ENCODE data around the gene FAM200B. TPM values are rescaled to one million over a fixed set of nuclear protein-coding genes. Genes with fewer than 3 reads are reported as not detected.
"Not testable (repeated sequence)": the region's sequence is repeated elsewhere in the genome, so short reads cannot be mapped to it uniquely, and the experiment has no call there.

The FAM200B gene
- total RNA-seq, 1 experiment from 2014 or later: 58.6 TPM

DNA sequence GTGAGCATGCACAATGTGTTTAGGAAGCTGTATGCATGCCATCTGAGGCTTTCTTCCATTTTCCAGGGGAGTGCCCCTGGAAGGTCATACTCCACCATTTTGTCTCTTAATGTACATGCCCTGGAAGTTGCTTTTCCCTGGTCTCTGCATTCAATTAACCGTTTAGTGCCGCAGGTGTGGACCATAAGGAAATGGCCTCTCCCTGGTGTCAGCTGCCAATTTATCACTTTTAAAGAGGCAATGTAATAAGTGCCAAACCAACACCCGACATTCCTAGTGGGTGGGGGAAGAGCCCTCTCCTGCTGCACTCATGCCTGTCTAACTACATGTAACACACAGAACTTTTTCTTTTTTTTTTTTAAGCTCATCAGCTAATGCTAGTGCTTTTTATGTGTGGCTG lies 14.1 kb downstream of the FAM200B start:
- no peak for DNase-seq (ENCODE audit: low read depth)

- no peak for DNase-seq (ENCODE audit: low read depth)
These were observed 15.2 kb downstream of the FAM200B start for GRCh38 chr4:15696866-15697265.

- DNase-seq (ENCODE audit: low read depth): peak; percentile 65
These were observed 21.3 kb downstream of the FAM200B start, which contains the start of gene BST1 for GRCh38 chr4:15702941-15703403. TSS of gene BST1 (plus strand) at chr4:15703065. CDS start at chr4:15703145, 80 bp downstream.

DNA sequence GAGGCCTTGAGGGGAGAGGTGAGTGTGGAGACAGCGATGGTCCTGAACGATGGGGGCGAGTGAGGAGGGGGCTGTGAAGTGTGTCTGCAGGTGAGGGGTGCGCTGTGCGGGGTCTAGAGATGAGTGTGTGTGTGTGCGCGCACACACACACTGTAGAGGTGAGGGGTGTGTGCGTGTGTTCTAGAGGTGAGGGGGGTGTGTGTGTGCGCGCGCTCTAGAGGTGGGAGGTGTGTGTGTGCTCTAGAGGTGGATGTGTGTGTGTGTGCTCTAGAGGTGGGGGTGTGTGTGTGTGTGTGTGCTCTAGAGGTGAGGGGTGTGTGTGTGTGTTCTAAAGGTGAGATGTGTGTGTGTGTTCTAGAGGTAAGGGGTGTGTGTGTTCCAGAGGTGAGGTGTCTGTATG lies 21.8 kb downstream of the FAM200B start:
- DNase-seq (ENCODE audit: low read depth): no peak

- no peak for DNase-seq (ENCODE audit: low read depth)
These were observed 22.5 kb downstream of the FAM200B start for GRCh38 chr4:15704129-15704528.

DNA sequence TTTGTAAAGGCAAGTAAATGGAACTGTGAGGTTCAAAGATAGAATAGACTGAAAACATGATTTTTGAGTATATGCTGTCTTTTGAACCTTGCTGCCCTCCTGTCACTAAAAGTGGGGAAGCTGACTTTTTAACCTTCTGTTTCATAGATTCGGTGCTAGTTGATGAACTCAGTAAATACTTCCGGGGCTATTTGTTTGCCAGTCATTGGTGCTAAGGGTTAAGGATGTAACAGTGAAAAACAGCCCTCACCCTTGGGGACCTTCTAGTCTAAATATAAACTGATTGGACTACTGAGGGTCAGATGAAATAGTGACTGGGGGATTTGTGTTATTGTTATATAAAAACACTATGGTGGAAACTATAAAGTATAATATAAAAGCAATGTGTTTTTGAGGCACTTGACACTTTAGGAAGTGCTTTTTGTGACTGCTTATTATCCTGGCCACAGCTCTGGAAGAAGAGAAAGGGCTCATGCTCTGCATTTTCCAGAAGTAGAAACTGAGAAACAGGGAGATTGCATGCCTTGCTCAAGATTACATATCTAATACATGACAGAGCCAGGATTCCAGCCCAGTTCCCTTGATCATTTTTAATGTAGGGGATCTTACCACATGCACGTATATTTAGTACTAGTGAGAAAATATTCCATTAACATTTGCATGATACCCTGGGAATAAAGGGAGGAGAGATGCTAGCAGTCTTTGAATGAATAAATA lies 25.2 kb downstream of the FAM200B start:
- DNase-seq (ENCODE audit: low read depth): no peak

- DNase-seq (ENCODE audit: low read depth): no peak
These were observed 25.7 kb downstream of the FAM200B start for GRCh38 chr4:15707363-15707715.

GRCh38 chr4:15711762-15712161 lies 30.1 kb downstream of the FAM200B start:
- DNase-seq (ENCODE audit: low read depth): no peak

- DNase-seq (ENCODE audit: low read depth): no peak
These were observed 30.6 kb downstream of the FAM200B start for GRCh38 chr4:15712214-15712613.

GRCh38 chr4:15714141-15714540 lies 32.5 kb downstream of the FAM200B start:
- DNase-seq (ENCODE audit: low read depth): no peak

DNA sequence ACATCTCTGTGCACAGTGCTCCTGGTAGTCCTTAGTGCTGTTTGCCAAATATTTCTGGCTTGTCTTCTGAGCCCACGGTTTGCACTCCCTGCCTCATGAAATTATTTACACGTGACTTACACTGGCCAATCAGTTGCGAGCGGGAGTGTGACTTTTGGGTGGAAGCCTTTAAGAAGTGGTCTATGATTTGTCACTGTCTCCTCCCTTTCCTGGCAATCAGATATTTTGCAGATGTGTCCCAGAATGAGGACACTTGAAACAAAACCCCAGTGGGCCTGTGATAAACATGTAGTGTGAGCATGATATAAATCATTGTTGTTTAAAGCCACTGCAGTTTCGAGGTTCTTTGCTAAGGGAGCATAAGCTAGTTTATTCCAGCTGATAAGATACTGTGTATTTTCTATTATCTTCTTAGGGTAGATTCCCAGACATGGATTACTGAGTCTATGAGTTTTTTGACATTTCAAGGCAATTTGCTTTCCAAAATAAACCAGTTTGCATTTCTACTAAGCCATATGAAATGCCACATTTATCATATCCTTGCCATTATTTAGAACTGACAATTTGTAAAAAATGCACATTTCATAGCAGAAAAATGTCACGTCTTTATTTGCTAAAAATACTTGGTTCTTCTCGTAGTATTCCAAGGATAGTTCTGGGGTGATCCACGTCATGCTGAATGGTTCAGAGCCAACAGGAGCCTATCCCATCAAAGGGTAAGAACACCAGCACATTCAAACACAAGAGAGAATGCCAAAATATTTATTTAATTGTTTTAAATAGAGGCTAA lies 33.2 kb downstream of the FAM200B start:
- DNase-seq (ENCODE audit: low read depth): peak; percentile 34

- no peak for DNase-seq (ENCODE audit: low read depth)
These were observed 34.5 kb downstream of the FAM200B start for GRCh38 chr4:15716115-15716514.

DNA sequence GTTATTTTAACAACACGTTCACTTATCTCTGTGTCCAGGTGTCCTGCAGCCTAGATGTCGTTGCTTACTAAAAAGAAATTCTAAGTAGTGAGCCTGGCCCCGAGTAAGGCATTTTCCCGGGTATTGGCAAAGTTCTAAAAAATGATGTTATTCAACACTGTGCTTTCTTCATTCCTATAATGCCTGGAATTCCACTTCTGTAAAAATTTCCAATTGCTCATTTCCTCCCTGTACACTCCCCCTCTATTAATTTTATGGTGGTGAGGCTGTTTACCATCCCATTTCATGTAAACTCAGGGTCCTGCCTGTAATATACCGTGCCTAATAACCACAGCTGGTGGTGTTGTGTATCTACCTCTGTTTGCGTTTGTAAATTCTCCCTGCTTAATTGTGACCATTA lies 35.5 kb downstream of the FAM200B start:
- DNase-seq (ENCODE audit: low read depth): no peak

DNA sequence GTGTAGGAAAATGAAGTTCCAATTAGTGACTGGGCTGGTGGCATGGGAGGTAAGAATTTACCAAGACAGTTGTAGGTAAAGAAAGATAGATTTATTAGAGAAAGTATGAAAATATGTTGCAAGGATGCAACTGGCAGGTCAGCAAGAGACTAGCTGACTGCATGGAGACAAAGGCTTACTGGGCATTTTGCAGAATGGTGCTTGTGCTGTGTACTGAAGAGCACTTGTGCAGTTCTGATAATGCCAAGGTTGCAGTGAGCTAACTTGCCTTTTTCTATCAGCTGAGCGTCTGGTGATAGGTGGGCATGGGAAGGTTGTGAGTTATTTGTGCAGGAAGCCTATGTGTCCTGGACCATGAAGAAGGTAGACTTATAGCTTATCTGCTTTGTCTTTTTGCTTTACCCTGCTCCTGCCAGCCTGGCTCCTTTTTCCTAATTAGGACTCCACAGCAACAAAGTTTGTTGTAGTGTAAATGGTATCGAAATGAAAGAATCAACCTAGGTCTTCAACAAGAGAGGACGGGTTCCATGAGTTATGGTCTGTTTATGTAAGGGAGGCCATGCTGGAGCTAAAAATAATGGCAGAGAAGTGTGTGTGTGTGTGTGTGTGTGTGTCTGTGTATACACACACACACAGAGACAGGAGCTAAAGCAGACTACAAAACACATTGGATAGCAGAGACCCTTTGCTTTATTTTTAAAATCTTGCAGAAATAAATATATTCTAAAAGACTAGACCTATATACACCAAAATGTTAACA lies 36.2 kb downstream of the FAM200B start:
- no peak for DNase-seq (ENCODE audit: low read depth)

GRCh38 chr4:15718465-15718864 lies 36.8 kb downstream of the FAM200B start:
- DNase-seq (ENCODE audit: low read depth): no peak

DNA sequence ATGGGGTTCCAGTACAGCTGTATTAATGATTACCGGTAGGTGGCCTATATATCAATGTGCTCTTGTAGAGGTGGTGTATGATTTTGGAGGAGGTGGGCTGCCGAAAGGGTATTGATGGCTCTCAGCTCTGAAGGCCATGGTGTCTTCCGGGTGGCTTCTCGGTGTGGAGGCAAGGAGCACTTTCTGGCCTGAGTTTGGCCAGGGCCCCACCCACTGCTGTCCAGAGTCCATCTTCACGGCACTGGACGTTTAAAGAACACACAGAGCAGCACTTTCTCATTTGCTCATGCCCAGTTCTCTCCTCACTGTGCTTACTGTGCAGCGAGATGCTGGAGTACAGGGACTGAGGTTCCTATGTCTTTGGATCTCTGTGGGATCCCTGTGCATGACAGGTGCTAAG lies 37.3 kb downstream of the FAM200B start:
- no peak for DNase-seq (ENCODE audit: low read depth)

DNA sequence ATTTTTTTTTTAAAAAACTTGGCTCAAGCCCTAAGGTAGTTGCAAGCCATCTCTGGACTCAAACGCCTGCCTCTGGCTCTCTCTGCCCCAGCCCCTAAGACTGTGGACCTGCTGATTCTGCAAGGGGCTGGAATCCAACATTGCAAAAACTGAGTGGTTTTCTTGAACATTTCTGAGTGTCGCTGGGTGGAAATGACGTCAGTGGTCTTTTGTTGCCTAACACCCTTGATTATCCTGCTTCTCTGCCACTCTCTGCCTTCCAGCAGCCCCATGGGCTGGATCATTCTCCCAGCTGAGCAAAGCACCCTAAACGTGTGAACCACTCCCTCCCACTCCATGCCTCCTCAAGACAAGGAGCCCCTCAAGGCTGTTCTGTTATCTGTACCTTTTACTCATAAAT lies 37.9 kb downstream of the FAM200B start:
- DNase-seq (ENCODE audit: low read depth): no peak

DNA sequence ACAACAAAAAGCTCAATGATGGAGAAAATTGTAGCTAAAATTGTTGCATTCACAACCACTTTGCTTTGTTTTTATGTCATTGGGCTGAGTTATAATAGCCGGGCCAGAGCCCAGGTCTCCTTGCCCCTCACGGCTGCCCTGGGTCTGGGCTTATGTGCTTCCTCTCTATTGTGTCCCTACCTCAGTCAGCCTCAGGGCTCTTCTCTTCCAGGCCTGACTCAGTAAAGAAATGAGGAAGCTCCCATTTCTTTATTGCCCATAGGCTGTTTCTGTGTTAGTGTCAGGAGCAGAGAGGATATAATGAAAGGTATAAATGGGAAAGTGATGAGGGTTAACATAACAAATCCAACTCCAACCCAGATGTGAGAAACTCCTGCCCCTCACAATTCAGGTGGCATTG lies 39.2 kb downstream of the FAM200B start:
- no peak for DNase-seq (ENCODE audit: low read depth)

- no peak for DNase-seq (ENCODE audit: low read depth)
These were observed 44.0 kb downstream of the FAM200B start for GRCh38 chr4:15725608-15726007.

DNA sequence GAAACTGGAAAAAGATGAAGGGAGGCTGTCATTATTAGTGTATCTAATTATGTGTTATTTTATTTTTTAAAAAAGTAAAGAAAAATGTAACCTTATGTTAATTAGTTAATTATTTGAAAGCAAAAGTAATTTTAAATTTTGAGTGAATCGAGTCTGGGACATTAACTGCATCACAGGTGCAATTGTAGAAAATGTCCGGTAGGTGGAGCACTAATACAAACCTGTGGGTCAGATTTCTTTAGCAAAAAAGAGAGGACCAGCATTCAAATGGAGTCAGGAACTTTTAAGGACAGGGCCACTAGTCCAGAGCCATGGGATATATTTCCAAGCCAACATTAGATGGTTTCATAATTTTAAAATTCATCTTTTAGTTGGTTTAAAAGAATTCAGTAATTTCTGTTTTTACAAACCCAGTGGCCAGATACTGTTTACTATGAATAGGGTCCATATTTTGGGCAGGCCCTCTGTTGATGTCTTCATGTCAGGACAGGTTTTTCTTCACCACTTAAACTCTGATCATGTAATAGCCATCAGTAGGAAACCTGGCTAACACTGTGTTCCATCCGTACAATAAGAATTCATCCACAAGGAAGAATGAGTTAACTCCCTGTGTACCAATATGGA lies 48.4 kb downstream of the FAM200B start:
- peak; percentile 46 for DNase-seq (ENCODE audit: low read depth)

DNA sequence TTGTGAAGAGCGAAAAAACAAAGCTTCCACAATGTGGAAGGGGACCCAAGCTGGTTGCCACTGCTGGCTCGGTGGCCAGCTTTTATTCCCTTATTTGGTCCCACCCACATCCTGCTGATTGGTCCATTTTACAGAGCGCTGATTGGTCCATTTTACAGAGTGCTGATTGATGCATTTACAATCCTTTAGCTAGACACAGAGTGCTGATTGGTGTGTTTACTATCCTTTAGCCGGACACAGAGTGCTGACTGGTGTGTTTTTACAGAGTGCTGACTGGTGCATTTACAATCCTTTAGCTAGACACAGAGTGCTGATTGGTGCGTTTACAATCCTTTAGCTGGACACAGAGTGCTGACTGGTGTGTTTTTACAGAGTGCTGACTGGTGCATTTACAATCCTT lies 51.4 kb downstream of the FAM200B start:
- not testable (repeated sequence) for DNase-seq (ENCODE audit: low read depth)

DNA sequence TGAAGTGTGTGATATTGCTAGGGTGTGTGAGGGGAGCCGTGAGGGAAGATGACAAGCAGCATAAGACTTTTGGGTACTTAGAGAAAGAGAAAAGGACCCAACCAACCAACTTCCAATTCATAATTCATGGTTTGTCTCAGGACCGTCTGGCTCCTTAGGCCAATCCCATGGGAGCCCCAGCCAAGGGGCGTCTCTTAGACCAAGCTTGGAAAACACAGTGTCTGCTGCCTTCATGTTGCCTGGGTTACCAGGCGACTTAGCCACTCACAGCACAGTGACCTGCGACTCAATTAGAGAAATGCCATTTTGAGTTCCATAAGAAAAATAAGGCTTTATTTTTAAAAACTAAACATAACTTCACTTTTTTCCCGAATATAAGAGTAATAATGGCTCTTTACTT lies 53.9 kb downstream of the FAM200B start:
- DNase-seq (ENCODE audit: low read depth): no peak

Data from RPMI7951 (cell line).